ENCODE measurements around the gene EIF2S2. TPM values are rescaled to one million over a fixed set of nuclear protein-coding genes. Genes with fewer than 3 reads are reported as not detected.
A peak's percentile ranks its signal among the peaks of the same experiment; 100 is the strongest.

EIF2S2 gene
- total RNA-seq, 2 donors from 2014 or later: 106 to 144 TPM

GRCh38 chr20:34082232-34082887, 29.7 kb downstream of the EIF2S2 start:
- Mint-ChIP-seq H3K27me3 (ENCODE audit: insufficient read depth) (no peaks in the 10 kb centered on the region), H3K27ac (no peak overlapping the region), H3K9me3 (no peaks in the 10 kb centered on the region), H3K4me3 (no peak overlapping the region), H3K4me1 (no peaks in the 10 kb centered on the region), H3K36me3 (ENCODE audit: low read depth) (peaks cover 37% of the 10 kb centered on the region)
- Histone ChIP-seq H3K27me3 (ENCODE audit: control insufficient read depth, insufficient read depth, low read length, poor library complexity, severe bottlenecking) (no peaks in the 10 kb centered on the region), H3K4me1 (ENCODE audit: control insufficient read depth, insufficient read depth, low read length) (no peaks in the 10 kb centered on the region), H3K4me3 (ENCODE audit: low read length) (no peak overlapping the region), H3K9me3 (ENCODE audit: control insufficient read depth, low read length) (no peaks in the 10 kb centered on the region), H3K36me3 (ENCODE audit: control insufficient read depth, insufficient read depth, low read length) (peaks cover 72% of the 10 kb centered on the region), H3K27ac (ENCODE audit: low read depth, low read length) (no peak overlapping the region), H3K9ac (ENCODE audit: extremely low read depth, low read length, poor library complexity, severe bottlenecking) (no peak overlapping the region)
- 93 to 96% methylated on average over 8 of the region's 8 CpGs for WGBS, 2 experiments (ENCODE audit: insufficient coverage in 1 of 2, insufficient read length in 1 of 2)
- DNase-seq: no peak
- no peak for TF ChIP-seq CTCF (conservative IDR thresholded peaks at IDR 0.05)

- H3K9me3 Mint-ChIP-seq: no peaks in the 10 kb centered on the region
- H3K36me3 ChIP-seq (ENCODE audit: control insufficient read depth, insufficient read depth, low read length): peaks cover 80% of the 10 kb centered on the region
- no peak overlapping the region for H3K4me3 Mint-ChIP-seq
- WGBS, 2 experiments (ENCODE audit: insufficient coverage in 1 of 2, insufficient read length in 1 of 2): 94% methylated on average over 6 of the region's 6 CpGs; no CpG with 5 or more reads in 1 of the 2 experiments
- no peak for DNase-seq
- H3K27ac ChIP-seq (ENCODE audit: low read depth, low read length): no peak overlapping the region
- H3K27ac Mint-ChIP-seq: no peak overlapping the region
- H3K9me3 ChIP-seq (ENCODE audit: control insufficient read depth, low read length): no peaks in the 10 kb centered on the region
- no peak for TF ChIP-seq CTCF (conservative IDR thresholded peaks at IDR 0.05)
- no peak overlapping the region for H3K9ac ChIP-seq (ENCODE audit: extremely low read depth, low read length, poor library complexity, severe bottlenecking)
- H3K27me3 Mint-ChIP-seq (ENCODE audit: insufficient read depth): no peaks in the 10 kb centered on the region
- H3K4me3 ChIP-seq (ENCODE audit: low read length): no peak overlapping the region
- H3K36me3 Mint-ChIP-seq (ENCODE audit: low read depth): peaks cover 44% of the 10 kb centered on the region
- no peaks in the 10 kb centered on the region for H3K4me1 ChIP-seq (ENCODE audit: control insufficient read depth, insufficient read depth, low read length)
- H3K27me3 ChIP-seq (ENCODE audit: control insufficient read depth, insufficient read depth, low read length, poor library complexity, severe bottlenecking): no peaks in the 10 kb centered on the region
- H3K4me1 Mint-ChIP-seq: no peaks in the 10 kb centered on the region
Measured at GRCh38 chr20:34079818-34080217, 32.2 kb downstream of the EIF2S2 start.

- WGBS, 2 experiments (ENCODE audit: insufficient coverage in 1 of 2, insufficient read length in 1 of 2): 86 to 97% methylated on average over 1 to 5 of the region's 5 CpGs
- no peaks in the 10 kb centered on the region for H3K9me3 Mint-ChIP-seq
- H3K4me3 Mint-ChIP-seq: no peak overlapping the region
- H3K27me3 Mint-ChIP-seq (ENCODE audit: insufficient read depth): no peaks in the 10 kb centered on the region
- Histone ChIP-seq H3K9me3 (ENCODE audit: control insufficient read depth, low read length) (no peaks in the 10 kb centered on the region), H3K9ac (ENCODE audit: extremely low read depth, low read length, poor library complexity, severe bottlenecking) (no peak overlapping the region), H3K27me3 (ENCODE audit: control insufficient read depth, insufficient read depth, low read length, poor library complexity, severe bottlenecking) (no peaks in the 10 kb centered on the region), H3K36me3 (ENCODE audit: control insufficient read depth, insufficient read depth, low read length) (peaks cover 73% of the 10 kb centered on the region), H3K27ac (ENCODE audit: low read depth, low read length) (no peak overlapping the region), H3K4me3 (ENCODE audit: low read length) (no peak overlapping the region), H3K4me1 (ENCODE audit: control insufficient read depth, insufficient read depth, low read length) (no peaks in the 10 kb centered on the region)
- no peak for TF ChIP-seq CTCF (conservative IDR thresholded peaks at IDR 0.05)
- H3K27ac Mint-ChIP-seq: peak overlapping the region; percentile 10
- DNase-seq: peak; percentile 16
- H3K36me3 Mint-ChIP-seq (ENCODE audit: low read depth): peaks cover 45% of the 10 kb centered on the region
- H3K4me1 Mint-ChIP-seq: peaks cover 2% of the 10 kb centered on the region
Measured at GRCh38 chr20:34078540-34078939, 33.5 kb downstream of the EIF2S2 start.

Measured in endodermal cell (in vitro differentiated cells).